ENCODE data around the gene POU2AF2.

DNA sequence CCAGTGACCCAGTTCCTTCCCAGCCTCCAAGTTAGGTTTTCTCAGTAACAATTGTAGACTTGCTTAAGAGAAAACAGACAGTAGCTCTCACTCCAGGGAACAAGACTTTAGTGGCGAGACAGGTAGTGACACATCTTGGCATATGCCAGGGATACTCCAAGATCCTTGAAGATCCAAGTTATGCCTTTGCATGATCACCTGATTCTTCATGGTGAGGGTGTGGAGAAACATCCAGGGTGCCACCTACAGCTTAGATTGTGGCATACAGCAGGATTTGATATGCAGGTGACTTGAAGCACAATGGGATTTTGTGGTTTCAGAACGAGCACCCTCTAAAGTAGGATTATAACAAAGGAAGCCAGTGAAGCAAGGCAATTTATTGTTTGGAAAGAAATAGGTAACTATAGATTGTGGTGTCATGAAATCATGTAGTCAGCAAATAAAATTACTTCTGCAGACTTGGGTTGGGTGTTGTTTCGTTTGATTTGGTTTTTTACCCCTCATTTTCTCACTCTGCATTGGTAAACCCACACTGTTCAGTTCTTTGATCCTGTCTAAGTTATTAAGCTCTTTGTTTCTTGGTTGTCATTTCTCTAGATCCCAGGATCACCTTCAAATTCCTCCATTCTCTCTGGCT is 62.1 kb downstream of the POU2AF2 start:
- TF ChIP-seq, protein P1, sequence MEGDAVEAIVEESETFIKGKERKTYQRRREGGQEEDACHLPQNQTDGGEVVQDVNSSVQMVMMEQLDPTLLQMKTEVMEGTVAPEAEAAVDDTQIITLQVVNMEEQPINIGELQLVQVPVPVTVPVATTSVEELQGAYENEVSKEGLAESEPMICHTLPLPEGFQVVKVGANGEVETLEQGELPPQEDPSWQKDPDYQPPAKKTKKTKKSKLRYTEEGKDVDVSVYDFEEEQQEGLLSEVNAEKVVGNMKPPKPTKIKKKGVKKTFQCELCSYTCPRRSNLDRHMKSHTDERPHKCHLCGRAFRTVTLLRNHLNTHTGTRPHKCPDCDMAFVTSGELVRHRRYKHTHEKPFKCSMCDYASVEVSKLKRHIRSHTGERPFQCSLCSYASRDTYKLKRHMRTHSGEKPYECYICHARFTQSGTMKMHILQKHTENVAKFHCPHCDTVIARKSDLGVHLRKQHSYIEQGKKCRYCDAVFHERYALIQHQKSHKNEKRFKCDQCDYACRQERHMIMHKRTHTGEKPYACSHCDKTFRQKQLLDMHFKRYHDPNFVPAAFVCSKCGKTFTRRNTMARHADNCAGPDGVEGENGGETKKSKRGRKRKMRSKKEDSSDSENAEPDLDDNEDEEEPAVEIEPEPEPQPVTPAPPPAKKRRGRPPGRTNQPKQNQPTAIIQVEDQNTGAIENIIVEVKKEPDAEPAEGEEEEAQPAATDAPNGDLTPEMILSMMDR (IDR thresholded peaks at IDR 0.05): no peak
- no peak for TF ChIP-seq EP300 (IDR thresholded peaks at IDR 0.05)

Measured in tibial nerve (tissue), 4 donors.